OCI-LY1 (cell line): Measurements from ENCODE around the gene GATA6.

Experiments used
- CTCF ChIP-seq: fragments of 200-600 bp; sonication (generic), shearing (Covaris generic); IDR thresholded peaks from 2 replicates; pipeline ENCODE4 v1.5.1; 2017; ENCODE audit warnings: mild to moderate bottlenecking, antibody characterized with exemption, low read length, moderate library complexity, mixed read lengths
- EZH2 ChIP-seq: fragments of 200-600 bp; sonication (generic), shearing (Covaris generic); IDR thresholded peaks from 2 replicates; pipeline ENCODE4 v1.8.0; 2017; ENCODE audit warnings: borderline replicate concordance, mixed run types, mild to moderate bottlenecking, antibody characterized with exemption, low read length, moderate library complexity, mixed read lengths

GRCh38 chr18:22179174-22179573 lies 9.8 kb downstream of the GATA6 start:
- no peak for TF ChIP-seq CTCF
- TF ChIP-seq EZH2: no peak
